ENCODE data around the gene RNF114.

RNF114 gene

DNA sequence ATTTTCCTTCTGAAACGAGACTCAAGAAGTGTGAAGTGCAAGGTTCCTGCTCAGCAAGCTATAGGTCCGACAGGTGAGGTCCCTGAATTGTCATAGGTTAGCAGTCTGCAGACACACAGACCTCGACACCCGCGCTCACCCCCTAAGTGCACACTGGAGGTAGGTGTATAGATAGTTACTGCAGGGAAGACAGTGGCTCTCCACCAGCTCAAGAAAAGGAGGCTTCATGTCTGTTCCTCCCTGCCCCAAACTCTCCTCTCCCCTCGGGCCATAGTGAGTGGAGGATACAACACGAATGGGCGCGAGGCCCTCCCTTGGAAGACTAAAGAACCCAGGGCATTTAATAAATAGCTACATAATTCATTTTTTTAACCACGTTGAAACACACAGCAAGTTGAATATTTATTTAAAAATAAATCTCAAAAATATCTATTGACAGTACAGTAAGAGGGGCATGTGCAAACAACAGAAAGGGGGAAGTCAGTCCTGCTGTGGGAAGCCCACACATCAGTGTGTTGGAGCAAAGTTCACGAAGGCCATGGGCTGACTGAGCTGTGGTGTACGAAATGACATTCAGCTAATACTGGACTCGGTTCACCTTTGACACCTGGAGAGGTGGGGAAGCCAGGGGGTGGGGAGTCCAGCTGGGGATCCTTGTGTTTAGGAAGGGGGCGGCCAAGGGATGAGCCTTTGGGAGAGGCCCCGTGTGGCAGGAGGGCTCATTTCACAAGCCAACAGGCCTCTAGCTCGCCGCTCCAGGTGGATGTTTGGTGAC is 31.6 kb upstream of the RNF114 start:
- no peak for DNase-seq (ENCODE audit: low read depth)

DNA sequence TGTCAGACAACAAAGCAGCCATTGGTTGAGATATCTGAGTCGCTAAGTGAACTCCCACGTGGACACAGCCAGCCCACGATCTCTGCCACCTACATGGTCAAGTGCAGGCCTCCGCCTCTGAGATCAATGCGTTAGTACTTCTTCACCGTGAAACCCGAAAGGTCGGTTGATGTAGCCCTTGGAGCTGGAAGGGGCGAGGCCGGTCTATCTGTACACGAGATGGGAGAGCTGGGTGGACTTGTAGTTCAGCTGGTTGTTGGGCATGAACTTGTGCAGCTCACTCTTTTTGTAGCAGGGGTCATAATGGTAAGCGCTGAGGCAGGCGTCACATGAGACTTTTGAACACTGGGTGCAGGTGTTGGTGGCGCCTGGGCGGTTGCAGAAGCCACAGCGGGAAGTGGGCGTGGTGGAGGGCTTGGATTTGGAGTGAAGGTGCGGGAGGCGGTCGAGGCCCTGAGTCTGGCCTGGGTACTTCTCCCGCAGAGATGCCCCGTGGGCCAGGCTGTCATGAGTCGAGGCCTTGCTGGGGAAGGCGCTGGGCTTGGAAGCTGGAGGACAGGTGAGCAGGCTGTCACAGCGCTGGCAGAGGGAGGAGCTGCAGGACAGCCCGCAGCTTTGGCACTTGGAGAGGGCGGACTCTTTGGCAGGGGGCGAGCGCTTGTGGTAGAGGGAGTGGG is 30.6 kb upstream of the RNF114 start:
- no peak for DNase-seq (ENCODE audit: low read depth)

DNA sequence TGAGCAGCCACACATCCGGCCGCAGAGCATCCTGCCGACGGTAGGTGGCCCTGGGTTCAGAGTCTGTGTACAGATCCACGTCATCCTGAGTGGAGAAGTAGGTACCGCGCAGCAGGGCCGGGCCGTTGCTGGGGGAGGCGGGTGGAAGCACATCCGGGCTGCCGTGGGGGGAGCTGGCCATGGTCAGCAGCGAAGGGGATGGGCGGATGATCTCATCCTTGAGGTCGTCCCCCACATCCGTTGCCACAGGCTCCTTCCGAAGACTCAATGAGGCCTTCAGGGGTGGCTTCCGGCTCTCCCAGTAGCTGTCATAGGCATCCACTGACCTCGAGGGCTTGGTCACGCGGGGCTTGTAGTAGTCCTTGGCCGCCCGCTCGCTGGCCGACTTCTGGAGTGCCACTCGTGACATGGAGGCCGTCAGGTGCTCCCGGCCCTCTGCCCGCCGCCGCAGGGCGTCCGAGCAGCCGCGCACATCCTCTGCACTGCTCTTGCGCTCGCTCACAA is 30.0 kb upstream of the RNF114 start:
- DNase-seq (ENCODE audit: low read depth): no peak

DNA sequence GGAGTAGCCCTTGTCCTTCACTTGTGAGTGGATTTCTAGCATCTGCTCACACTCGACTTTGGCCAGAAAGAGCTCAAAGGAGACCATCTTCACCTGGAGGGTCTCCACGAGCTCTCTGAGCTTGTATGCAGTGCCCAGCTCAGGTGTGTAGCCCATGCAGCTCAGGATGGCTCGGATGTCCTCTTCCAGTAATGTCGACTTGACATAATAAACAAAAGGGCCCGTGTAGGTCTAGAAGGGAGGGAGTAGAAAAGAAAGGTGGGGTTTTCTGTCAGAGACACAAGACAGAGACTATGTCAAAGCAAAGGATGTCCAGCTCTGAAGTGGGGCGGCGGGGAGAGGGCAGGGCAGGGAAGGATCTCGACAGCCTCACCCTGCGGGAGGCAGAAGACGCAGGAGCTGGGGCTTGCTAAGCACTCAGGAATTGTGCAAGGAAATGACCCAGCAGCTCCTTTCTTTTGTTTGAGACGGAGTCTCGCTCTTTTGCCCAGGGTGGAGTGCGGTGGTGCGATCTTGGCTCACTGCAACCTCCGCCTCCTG is 29.5 kb upstream of the RNF114 start:
- no peak for DNase-seq (ENCODE audit: low read depth)

DNA sequence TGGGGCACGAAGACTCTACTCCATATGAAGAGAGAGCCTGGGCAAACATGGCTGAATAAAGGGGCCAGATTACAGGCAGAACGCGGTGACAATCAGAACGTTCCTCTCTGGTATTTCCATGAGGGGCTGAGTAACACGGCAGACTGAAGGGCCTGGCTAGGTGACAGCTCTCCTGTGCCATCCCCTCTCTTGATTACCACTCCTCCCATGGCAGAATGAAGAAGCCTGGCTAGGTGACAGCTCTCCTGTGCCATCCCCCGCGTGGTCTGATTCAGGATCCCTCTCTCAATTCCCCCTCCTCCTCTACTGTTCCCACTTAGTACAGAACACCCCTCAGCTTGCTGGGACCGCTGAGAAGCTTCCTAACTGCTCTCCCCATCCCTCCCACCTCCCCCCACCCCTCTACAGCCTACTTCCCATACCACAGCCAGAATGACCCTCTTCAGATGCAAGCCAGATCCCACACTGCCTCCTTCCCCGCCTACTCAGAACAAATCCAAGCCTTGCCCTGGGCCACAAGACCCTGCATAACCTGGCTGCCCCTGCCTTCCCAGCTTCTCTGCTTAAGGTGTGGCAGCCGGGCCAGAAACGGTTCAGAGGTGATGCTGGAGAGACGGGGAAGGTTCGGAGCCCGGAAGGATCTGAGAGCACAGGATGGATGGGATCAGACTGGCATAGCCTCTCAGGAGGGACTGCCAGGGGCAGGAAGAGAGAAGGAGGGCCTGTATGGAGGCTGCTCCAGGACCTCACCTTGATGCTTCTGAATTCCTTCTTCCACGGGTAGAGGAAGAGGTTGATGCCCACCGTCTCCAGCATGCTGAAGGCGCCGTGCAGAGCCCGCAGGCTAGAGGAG is 28.6 kb upstream of the RNF114 start:
- no peak for DNase-seq (ENCODE audit: low read depth)

DNA sequence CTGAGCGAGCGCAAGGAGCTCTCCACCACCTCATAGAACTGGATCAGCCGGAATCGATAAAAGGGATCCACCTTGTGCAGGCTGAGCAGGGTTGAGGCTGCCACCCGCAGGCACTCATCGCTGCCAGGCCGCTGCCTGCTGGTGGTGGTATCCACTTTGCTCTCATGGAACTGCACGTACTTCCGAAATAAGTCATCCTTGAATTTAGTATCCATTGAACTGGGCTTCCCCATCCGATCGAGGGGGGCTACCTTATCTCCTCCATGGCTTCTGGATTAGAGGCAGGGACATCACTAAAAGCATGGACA is 28.0 kb upstream of the RNF114 start:
- DNase-seq (ENCODE audit: low read depth): no peak

DNA sequence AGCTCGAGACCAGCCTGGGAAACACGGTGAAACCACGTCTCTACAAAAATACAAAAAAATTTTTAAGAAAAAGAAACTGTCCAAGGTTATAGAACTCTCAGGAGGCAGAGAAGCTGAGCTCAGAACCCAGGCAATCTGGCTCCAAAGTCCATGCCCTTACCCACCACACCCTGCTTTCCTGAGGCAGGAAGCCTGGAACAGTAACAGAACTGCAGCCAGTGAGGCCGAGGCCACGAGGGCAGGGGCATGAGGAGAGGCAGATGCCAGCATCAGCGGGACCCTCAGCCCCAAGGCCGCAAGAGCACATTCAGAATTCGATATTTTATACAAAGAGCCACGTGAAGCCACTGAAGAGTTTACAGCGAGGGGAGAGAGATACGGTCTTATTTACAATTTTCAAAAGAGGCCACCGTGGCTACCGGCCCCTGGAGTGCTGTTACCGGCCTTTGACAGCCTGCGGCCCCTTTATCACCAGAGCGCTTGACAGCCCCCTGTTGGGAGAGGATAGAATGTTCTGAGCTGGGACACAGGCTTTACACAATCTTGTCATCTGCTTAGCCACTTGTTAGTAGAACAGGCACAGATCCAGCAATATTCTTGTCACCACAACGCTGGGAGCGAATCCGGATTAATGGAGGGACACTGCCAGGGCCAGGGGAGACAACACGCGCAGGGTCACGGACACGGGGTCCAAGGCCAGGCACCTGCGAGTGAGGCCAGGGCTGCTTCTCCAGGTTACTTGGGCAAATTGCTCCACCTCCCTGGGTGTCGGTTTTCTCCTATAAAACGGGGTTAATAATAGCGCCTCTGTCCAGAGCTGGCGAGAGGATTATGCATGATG is 26.5 kb upstream of the RNF114 start:
- no peak for DNase-seq (ENCODE audit: low read depth)

DNA sequence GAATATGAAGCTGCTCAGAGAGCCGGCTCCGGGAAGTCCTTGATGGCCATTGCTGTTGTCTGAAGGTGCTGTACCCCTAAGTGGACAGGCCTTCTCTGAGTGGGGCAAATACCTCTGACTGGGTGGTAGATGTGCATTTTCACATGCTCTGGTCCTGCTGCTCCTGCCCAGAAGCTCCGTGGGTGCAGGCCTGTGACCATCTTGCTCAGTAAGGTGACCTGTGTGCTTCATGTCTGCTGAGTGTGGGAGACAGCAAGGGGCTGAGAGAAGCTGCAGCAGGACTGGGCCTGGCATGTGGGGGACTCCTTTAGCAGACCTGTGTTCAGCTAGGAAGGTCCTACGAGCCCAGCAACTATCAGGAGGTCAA is 25.9 kb upstream of the RNF114 start:
- no peak for DNase-seq (ENCODE audit: low read depth)

DNA sequence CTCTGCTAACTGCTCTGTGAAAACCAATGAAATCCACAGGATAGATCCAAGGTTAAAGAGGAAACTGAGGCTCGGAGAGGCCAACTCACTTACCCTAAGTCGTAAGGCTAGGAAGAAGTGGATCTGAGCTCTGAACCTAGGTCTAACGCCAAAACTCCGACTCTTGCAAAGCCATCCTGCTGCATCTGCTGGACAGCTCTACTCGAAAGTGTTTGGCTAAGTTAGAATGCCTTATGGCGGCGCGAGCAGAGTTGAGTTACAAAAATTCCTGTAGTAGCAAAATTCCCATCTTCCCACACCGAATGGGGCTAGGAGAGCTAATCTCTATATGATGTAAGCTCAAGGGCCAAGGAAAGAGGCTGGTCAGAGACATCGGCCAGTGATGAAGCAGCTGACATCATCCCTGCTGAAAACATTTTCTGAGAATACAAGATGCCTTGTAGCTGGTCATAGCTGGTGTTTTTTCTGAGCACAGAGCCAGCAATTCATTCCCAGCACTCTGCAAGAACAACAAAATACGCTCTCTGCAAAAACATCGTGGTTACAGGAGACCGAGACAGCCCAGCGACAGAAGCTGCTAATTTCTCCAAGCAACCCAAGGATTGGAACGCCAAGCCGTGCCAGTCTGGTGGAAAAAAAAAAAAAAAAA is 22.7 kb upstream of the RNF114 start:
- no peak for DNase-seq (ENCODE audit: low read depth)

DNA sequence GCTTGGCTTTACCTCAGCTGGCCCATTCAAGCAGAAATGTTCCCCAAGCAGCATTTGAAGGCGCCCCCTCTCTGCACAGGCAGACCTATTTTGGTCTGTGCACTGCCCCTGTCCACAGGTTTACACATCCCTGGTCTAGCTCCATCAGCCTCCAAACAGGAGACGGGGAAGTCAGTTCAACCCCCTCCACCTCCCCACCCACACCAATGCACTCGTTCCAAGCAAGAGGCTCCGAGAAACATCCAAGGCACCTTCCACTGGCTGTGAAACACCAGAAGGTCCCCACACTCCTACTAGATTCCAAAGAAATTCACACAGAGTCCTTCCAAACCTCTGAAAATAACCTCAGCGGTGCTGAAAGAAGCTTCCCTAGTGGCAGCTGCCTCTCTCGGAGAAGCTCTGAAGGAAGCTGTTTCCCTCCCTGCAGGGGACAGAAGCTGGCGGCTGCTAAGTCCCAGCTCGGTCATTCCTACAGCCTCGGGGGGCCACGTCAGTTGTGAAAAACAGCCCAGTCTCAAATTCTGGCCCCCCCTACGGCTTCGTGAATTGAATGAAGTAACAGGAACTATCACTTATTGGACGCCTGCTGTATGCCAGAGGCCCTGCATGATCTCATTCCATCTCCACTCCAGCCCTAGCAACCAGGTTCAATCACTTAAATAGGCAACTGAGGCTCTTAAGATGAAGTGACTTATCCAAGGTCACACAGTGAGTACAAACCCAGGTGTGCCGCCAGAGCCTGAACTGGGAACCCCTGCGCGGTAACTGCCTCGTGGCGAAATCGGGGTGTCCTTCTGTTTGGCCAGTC is 21.7 kb upstream of the RNF114 start:
- no peak for DNase-seq (ENCODE audit: low read depth)

DNA sequence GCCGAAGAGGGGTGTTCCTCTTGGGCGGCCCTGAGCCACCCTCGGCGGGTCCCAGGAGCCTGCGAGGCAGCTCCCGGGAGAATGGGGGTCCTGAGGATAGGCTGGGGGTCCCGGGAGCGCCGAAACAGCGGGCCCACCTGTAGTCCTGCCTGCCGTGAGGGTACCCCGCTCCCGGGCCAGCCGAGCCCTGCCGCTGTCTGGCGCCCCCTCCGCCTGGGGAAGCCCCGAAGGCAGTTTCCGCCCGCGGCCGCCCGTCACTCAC is 21.1 kb upstream of the RNF114 start:
- no peak for DNase-seq (ENCODE audit: low read depth)

DNA sequence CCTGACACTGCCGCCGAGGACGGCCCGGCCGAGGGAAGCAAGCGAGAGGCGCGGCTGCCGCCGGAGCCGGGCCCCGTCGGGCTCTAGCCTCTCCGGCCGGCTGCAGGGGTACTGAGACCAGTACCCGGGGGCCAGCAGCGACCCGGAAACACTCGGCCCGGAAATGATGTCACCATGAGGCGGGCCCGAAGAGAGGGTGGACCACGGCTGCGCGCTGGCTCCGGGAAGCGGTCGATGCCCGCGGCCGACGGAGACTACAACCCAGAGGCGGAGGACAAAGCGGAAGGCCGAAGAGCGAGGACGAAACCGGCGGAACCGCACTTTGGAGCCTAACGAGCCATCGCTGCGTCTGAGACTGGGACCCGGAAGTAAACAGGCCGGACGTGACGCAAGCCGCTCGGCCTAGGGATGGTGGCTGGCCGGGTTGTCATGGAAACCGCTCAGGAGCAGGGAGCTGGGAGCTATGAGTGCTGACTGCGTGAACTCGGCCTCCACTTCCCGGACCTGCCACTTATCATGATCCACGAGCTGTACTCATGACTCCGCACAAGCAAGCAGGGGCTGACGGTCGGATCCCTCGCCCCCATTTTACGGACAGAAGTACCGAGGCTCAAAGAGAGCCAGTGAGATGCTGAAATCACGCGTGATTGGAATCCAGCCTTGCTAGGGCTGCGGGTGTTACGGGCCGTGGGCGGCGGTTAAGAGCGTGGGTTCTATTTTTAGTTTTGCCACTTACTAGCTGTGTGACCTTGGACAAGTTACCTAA is 20.6 kb upstream of the RNF114 start, which contains the start of gene SPATA2:
TSS of gene SPATA2 (minus strand) at position 150 of the 766 bp plus-strand sequence. CDS start 7,039 bp downstream, outside the sequence.
- DNase-seq (ENCODE audit: low read depth): peak; percentile 90

DNA sequence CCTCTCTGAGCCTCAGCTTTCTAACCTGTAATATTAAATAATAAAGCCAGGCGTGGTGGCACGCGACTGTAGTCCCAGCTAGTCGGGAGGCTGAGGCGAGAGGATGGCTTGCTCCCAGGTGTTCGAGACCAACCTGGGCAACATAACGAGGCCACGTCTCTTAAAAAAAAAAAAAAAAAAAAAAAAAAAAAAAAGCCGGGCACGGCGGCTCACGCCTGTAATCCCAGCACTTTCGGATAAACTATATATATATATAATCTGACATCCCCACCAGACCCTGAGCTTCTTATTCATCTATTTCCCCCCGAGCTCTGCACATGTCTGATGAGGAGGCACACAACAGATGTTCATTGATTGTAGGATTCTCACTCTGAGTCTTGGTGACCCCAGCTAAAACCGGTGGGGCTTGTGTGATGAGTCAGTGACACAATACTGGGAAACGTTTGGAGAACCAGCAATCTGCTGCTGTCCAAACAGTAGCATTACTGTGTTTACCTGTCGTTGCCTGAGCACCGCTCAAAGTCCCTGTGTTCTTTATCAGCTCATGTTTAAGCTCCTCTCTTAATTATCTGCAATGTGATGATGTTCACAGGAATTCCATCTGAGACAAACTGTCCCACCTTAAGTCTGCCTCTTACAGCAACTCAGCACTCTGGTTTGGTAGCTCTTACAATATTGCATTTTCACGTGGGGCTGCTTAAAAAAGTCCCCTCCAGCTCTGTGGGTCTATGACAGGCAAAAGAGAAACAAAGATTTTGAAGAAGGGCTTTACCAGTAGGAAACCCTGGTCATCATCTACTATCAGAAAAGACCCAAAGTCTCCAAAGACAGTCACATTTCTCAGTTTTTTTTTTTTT is 19.8 kb upstream of the RNF114 start:
- DNase-seq (ENCODE audit: low read depth): no peak

DNA sequence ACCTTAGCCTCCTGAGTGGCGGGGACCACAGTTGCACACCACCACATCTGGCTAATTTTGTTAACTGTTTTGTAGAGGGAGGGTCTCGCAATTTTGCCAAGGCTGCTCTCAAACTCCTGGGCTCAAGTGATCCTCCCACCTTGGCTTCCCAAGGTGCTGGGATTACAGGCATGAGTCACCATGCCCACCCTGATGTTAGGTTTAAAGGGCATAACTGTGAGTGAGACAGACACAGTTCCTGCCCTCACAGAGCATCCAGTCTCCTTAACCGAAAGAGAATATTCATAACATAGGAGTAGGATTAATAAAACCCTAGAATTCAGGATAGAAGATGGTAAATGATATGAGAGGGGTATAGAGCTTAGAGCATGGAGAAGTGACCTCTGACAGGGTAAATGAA is 17.8 kb upstream of the RNF114 start:
- DNase-seq (ENCODE audit: low read depth): no peak

DNA sequence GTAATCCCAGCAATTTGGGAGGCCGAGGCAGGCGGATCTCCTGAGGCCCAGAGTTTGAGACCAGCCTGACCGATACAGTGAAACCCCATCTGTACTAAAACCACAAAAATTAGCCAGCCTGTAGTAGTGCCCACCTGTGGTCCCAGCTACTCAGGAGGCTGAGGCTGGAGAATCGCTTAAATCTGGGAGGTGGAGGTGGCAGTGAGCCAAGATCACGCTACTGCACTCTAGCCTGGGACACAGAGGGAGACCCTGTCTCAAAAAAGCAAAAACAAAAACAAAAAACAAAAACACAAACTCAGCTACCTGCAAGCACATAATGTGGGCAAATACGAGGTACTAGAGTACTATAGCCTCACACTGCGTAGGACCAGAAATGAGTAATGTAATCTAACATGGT is 17.2 kb upstream of the RNF114 start:
- no peak for DNase-seq (ENCODE audit: low read depth)

DNA sequence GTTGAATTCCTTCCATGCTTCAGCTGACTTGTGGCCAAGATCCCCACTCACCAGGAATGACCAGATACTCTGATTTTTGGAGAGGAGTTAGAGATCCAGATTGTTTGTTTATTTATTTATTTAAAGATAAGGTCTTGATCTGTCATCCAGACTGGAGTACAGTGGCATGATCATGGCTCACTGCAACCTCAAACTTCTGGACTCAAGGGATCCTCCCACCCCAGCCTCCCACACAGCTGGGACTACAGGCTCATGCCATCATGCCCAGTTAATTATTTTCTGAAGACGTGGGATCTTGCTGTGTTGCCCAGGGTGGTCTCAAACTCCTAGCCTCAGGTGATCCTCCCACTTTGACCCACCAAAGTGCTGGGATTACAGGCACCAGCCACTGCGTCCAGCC is 16.7 kb upstream of the RNF114 start:
- DNase-seq (ENCODE audit: low read depth): no peak

DNA sequence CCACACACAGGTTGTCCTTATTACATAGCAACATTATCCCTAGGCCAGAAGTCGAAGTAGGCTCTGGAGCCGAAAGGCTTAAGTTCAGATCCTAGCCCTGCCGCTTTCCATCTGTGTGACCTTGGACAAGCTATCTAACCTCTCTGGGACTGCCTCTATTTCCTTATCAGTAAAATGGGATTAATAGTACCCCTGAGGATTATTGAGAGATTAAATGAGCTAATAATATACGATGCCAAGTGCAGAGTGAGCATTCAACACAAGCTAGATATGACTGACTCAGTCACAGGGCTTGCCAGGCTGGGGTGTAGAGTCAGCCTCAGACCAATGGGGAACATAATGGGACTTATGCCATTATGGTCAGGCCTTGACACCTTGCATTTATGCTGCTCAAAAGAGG is 11.9 kb upstream of the RNF114 start:
- no peak for DNase-seq (ENCODE audit: low read depth)

DNA sequence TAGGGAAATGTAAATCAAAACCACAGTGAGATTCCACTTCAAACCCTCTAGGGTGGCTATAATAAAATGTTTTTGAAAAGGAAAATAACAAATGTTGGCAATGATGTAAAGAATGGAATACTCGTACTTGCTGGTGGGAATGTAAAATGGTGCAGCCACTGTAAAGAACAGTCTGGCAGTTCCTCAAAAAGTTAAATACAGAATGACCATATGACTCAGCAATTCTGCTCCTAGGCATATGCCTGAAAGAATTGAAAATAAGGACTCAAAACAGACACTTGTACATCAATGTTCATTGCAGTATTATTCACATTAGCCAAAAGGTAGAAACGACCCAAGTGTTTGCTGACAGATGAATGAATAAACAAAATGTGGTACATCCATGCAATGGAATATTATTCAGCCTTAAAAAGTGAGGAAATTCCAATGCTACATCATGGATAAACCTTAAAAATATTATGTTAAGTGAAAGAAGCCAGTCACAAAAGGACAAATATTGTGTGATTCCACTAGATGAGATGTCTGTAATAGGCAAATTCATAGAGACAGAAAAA is 10.2 kb upstream of the RNF114 start:
- DNase-seq (ENCODE audit: low read depth): no peak
